ENCODE results near the gene PTPRM.
A peak's percentile ranks its signal among the peaks of the same experiment; 100 is the strongest.

The PTPRM gene

DNA sequence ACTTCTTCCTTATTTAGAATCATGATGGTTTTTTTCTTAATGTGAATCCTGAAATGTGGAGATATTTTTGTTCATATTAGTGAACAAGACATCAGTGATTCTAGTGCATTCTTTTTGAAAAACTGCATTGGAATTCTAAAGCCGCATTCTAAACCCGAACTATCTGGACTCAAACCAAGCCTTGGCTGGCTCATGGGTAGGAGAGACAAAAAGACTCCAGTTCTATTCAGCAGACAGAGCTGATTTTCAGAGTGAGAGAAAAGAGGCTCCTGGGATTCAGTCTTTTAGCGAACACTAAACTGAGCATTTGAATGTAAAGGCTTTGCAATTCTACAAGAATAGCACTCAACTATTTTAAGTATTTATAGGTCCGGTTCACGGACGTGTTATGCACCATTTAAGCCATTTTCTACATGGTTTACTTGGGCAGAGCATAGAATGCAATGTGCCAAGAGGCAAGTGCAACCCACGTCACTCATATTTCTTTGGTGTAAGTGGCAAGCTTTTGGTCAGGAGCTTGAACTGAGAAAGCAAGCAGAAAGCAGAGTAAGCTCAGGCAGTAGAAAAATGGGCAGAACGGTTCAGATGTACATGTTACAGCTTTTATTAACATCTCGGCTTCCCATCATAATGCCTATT lies 814.8 kb downstream of the PTPRM start:
- no peak for DNase-seq

DNA sequence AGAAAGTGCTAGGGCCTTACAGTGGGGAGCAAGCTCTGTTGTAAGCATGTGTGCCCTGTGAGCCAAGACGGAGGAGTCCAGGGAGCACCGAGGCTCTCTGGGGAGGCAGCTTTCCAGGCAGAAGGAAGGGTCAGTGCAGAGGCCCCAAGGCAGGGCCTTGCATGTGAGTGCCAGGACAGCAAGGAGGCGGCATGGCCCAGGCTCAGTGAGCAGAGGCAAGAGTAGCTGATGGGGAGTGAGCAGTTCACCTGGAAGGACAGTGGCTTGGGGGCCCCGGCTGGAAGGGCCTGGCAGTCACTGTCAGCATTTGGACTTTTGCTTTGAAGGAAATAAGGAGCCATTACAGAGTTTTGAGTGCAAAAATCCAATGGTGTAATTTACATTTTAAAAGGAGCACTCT lies 818.3 kb downstream of the PTPRM start:
- no peak for DNase-seq

DNA sequence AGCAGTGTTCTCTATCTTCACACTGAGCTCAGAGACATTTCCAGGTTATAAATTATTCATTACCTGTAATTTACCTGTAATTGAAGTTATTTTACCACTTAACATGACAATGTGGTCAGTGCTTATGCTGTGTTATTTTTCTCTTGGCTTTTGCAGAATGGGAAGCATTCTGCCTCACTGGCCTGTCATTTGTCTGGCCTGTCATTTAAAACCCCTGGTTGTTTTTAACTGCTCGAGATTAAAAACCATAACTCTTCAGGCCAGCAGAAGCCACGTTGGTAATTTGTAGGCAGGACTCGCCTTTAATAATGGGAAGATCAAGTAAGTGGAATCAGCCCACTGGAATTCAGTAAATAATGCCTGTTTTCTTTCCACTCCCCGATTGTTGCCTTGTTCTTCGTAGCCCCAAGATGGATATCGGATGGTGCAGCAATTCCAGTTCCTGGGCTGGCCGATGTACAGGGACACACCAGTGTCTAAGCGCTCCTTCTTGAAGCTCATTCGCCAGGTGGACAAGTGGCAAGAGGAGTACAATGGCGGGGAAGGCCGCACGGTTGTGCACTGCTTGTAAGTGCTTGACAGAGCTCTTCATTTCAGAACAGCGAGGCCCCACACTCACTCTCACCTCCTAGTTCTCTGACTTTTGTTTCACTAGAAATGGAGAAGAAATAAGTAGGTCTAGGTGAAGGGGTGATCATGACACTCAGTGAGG lies 819.7 kb downstream of the PTPRM start:
- no peak for DNase-seq

DNA sequence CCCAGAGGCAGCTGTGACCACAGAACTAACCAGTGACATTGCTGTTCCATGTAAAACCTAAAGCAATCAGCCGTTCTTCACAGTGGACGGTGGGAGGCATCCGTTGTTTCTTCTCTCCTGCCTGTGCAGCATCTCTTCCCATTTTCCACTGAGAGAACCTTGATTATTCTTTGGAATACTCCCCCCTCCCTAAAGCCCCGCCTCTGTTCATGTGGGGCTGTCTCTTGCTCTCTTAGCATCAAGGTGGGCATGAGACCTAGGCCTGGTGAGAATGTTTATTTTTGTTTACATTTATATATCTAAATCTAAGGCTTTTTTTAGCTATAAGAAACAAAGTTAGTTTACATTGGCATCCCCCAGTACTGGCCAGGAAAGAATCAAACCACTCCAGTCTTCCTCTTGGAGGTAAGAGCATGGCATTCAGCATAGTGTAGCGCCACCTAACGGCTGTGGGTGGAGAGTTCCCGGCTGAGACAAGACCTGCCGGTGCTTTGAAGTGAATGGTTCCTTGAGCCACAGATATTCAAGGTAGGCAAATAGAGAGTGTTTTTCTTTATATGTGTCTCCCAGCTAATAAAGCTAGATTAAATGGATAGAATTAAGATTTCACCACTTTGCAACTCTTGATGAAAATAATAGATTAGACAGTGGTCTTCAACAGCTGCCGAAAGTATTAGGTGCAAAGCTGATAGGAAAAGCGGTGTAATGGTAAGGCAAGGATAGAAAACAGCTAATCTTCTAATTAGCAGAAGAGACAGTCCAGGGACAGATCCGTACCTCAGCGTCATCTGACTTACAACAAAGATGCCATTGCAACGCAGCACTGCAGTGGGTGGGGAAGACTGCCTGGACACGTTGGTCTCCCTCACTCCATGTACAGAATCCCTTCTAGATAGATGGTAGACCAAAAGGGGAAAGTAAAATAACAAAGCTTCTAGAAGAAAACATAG lies 822.5 kb downstream of the PTPRM start:
- DNase-seq, result peak; percentile 54 to 61

DNA sequence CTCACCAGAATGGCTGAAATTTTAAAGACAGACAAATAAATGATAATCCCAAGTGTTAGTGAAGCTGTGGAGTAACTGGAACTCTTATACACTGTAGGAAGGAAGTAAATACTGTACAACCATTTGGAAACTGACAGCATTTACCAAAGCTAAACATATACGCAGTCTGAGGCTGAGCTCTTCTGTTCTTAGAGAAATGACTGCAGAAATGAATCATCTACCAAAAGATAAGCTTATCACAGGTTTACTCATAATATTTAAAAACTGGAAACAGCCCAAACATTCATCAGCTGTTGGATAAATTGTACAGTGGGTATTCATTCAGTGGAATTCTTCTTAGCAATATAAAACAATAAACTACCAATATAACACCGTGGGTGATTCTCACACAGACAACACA lies 824.0 kb downstream of the PTPRM start:
- DNase-seq, result no peak

DNA sequence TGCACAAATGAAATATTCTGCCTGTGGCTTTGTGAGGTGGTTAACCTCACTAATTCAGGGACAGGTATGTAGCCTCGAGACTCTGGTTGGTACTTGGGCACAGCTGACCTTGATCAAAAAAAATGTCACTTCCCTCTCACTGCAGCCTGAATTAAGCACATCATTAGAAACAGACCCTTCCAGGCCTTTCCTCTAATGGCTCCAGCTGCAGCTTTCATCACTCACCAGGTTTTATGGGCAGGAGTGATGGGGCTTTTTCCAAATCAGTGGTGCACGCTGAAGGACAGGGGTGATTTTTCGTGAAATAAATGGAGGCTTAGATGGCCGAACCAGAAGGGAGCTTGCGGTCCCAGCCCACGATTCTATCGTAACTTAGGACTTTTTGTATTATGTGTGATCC lies 829.1 kb downstream of the PTPRM start:
- DNase-seq, result no peak

DNA sequence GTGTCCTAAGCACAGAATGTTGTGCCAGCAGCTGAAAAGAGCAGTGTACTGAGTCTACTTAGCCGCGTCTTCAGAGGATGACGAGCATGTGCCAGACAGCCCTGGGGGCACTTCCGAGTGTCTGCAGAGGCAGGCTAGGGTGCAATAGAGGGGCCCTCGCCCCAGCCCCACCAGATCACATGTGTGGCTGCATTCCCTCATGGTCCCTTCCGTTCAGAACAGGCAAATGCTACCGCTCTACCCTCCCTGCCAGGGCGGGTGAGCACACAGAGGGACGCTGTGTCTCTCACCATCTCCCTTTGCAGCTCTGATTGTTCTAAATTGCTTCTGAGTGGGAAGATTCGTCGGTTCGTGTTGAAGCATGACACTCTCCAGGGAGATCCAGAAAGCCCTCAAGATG lies 829.9 kb downstream of the PTPRM start:
- no peak for DNase-seq

DNA sequence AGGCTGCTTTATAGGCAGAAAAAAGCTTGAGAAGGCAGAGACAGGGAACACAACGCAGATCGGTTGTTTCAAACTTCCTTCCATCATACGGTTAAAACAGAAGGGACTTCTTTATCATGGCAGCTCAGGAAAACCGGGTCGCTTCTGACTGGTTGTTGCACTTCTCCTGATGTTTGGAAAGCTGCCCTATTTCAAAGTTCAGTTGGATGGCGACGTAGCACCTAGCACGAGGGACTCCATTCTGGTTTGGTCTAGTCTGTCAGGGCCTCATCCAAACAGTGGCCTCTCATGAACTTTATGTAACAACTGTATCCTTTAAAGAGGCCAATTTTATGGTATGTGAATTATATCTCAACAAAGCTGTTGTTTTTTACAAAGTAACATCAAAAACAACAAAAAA lies 832.0 kb downstream of the PTPRM start:
- DNase-seq, result no peak

DNA sequence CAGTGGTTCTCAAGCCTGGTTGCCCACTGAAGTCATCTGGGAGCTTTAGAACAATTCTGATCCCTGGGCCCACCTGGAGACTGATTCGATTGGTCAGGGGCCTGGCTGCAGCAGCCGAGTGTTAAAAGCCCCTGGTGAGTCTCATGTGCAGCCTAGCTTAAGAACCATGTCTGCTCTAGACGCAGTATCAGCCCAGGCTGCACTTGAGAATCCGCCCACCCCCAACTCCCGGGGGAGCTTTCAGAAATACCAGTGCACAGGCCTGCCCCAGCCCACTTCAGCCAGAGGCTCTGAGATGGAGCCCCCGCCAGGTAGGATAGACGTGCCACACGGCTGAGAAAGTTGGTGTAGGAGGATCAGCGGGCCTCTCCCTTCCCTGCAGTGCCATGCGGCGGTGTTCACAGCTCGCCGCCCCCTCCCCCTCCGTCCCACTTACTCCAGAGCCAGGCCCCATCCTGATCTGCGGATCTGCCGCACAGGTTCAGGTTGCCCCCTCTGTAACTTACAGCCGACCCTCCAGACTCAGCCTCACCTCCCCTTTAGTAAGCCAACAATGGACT lies 833.2 kb downstream of the PTPRM start:
- no peak for DNase-seq

DNA sequence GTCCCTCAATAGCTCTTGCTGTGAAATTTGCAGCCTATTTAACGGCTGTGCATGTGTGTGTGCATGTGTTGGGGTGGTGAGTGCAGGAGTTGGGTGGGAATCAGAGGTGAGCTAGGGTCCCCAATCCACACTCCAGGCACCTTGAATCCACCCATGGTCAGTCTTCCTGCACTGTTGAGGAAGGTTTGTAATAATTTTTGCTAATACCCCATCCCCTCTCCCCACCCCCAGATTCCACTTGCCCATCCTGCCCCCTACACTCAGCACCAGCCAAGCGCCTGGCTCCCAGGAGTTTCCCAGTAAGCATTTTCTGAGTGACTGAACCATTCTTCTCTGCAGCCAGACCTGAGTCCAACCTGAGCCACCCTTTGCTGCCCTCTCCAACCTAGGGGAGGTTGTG lies 833.7 kb downstream of the PTPRM start:
- no peak for DNase-seq

DNA sequence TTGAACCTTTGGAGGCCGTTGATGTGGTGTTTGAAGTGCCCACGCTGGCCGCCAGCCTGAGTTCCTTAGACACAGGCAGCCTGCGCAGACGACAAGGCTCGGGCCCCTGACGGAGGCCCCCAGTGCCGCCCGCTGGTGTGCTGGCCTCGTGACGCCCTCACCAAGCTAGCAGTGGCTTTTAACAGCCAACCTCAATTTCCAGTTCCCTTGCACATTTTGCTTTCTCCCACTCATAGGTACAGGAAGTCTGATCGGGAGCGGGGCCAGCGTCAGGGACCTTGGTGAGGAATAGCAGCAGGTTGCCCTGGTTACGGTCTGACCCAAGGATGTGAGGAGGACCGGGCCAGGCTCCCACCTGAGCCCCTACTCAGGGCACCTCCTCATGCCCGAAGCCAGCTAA lies 834.5 kb downstream of the PTPRM start:
- no peak for DNase-seq

DNA sequence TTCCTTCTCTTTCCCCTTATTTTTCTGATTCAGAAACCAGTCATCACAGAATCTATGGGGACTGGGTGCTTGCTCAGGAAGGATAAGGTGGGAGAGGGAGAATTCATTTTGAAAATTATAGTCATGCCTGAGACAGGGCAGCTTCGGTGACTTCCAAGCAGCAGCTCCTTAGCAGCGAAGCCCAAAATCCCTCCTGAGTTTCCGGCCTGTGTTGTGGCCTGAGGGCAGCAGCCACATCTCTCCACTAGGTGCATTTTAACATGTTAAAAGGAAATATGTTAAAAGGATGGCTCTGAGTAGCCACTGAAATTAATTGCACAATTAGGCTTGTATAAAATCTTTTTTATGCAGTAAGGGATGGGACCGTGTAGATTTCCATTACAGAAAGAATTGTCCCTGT lies 835.1 kb downstream of the PTPRM start:
- DNase-seq, result no peak

DNA sequence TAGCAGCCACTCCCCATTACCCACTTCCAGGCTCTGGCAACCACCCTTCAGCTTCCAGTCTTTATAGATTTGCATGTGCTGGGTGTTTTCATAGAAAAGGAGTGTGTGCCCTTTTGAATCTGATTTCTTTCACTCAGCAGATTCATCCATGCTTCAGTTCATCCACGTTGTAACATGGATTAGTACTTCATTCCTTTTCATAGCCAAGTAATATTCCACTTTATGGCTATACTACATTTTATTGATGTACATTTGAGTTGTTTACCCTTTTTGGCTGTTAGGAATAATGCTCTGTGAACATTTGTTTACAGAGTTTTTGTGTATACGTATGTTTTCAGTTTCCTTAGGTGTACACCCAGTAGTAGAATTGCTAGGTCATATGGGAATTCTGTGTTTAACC lies 836.6 kb downstream of the PTPRM start:
- DNase-seq, result no peak

DNA sequence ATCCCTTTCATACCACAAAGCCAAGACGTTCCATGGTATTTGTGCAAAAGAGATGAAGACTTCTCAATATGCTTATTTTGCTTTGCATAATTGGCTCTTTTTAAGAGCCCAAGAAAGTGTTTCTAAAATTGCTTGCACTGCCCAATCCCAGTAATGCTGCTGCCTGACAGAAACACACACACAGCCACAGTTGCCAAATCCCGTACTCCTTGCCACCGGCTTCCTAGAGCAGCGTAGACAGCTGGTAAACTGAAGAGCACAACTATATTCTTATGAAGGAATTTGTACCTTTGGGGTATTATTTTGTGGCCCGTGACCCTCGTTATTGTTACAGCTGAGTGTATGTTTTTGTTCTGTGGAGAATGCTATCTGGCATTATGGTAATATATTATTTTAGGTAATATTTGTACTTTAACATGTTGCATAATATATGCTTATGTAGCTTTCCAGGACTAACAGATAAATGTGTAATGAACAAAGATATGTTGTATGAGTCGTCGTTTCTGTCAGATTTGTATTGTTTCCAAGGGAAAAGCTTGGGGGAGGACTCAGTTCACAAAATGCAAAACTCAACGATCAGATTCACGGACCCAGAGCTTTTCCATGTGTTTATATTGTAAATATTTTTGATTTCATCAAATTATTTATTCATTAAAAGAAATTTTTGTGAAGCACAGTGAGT lies 839.2 kb downstream of the PTPRM start:
- DNase-seq, result no peak

DNA sequence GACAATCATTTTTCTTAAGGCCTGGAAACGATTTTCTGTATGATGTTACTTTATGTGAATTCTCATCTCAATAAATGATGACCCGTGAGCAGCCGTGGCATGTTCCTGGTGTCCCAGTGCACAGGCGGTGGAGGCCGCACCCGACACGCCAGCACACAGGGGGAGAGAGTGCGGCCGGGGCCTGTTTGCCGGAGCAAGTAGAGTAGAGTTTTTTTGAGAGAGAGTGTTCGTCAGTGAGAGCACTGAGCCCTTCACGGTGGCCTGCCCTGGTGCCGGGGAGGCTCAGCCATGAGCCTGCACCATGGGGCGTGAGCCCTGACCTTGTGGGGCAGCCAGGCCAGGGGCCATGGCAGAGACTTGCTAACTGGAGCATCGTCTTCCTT lies 839.7 kb downstream of the PTPRM start:
- DNase-seq, result no peak

DNA sequence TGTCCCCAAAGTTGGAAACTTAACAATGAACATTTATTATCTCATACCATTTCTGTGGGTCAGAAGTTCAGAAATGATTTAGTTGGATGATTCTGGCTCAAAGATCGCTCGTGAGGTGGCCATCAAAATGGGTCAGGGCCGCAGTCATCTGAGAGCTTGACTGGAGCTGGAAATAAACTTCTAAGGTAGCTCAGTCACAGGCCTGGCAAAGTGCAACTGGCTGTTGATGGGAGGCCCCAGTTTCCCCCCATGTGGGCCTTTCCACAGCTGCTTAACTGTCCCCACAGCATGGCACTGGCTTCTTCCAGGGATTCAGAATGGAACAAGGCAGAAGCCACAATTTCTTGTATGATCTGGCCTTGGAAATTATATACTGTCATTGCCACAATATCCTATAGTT lies 842.0 kb downstream of the PTPRM start:
- no peak for DNase-seq

DNA sequence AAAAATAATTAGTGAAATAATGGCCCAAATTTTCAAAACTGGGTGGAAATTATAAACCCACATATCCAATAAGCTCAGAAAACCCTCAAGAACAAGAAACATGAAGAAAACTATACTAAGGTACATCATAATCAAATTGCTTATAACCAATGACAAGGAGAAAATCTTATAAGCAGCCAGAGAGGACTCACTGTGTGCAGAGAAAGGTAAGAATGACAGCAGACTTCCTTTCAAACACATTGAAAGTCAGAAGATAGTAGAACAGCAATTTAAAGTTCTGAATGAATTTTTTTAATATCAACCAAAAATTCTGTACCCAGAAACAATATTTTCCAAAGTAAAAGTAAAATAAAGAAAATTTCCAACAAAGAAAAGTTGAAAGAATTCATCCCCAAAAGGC lies 844.4 kb downstream of the PTPRM start:
- no peak for DNase-seq

DNA sequence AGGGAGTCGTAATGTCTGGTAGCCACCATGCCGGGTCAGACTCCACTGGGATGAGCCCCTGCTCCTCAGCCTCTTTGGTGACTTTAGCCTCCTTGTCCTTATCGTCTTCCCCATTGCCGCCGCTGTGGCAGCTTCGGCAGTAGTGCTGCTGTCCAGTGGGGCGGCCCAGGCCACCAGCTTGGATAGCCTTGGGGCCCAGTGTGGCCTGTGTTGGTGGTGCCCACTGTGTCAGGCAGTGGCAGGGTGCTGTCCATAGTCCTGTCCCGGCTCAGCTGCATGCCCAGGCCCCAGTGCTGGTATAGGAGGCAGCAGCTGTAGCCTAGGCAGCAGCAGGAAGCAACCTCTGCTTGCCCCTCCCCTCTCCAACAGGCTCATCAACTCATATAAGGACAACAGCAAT lies 845.0 kb downstream of the PTPRM start:
- no peak for DNase-seq

DNA sequence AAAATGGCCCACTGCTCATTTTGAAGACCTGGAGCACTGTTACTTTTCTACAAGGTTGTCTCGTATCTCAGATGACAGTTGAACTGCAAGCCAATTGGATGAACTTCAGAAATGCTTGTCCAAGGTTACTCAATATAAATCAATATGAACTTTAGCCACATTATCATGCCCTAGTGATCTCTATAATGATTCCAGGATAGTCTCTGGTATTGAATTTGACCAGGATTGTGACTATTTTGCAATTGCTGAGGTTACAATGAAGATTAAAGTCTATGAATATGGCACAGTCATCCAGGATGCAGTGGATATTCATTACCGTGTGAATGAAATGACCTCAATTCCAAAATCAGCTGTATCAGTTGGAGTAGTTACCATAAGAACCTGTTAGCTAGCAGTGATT lies 846.1 kb downstream of the PTPRM start:
- DNase-seq, result no peak

DNA sequence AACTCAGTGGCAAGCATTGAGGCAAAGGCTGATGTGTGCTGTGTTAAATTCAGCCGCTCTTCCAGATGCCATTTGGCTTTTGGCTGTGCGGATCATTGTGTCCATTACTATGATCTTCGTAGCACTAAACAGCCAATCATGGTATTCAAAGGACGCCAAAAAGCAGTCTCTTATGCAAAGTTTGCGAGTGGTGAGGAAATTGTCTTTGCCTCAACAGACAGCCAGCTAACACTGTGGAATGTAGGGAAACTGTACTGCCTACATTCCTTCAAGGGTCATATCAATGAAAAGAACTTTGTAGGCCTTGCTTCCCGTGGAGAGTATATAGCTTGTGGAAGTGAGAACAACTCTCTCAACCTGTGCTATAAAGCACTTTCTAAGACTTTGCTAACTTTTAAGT lies 846.6 kb downstream of the PTPRM start:
- no peak for DNase-seq

DNA sequence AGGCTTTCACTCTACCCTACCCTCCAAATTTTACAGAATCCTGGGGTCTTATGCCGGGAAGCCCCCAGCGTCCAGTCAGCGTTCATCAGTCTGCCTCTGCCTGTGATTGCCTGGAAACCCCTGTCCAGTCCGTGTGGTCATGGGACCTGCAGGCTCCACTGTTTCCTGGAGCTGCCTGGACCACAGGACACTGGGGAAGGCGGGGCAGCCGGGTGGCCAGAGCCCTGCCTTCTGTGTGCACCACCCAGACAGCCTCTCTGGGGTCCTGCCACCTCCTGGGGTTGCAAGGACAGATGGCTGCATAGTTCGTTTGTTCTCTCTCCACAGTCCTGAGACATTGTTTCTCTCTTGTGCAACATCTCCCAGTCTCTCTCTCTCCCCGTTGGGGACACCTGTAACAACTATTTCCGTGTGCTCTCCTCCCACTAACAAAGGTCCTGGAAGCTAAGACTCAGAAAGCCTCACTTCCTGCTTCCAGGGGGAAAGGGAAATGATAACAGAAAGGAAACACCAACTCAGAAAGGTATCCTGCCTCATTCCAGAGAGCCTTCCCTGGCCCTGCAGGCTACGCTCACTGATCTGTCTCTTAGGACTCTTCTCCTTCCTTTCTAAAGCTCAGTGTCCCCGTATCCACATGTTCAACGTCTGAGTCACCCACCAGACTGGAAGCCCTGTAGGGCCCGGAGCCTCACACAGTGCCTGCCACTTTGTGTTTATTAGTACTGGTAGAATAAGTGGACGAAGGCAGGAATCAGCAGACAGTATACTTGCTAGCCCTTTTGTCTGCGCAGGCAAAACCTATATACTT lies 849.3 kb downstream of the PTPRM start:
- DNase-seq, result no peak

DNA sequence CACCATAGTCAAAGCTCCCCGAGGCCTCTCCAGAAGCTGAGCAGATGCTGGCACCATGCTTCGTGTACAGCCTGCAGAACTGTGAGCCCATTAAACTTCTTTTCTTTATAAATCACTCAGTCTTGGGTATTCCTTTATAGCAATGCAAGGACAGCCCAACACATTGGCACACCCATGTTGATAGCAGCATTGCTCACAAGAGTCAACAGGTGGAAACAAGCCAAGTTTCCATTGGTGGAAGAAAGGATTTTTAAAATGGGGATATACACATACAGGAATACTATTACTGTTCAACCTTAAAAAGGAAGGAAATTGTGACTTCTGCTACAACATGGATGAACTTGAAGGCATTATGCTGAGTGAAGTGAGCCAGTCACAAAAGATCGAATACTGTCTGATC lies 855.3 kb downstream of the PTPRM start:
- no peak for DNase-seq
